Activated CD8-positive, alpha-beta memory T cell treated with anti-CD3 and anti-CD28 coated beads, Interleukin-2, amount 50 U/mL, for 48 hours (primary cell): ENCODE results near the gene MN1.

Experiments used
- DNase-seq: peaks from one replicate; pipeline ENCODE4 v3.0.0-alpha.2; 2020

MN1 gene

DNA sequence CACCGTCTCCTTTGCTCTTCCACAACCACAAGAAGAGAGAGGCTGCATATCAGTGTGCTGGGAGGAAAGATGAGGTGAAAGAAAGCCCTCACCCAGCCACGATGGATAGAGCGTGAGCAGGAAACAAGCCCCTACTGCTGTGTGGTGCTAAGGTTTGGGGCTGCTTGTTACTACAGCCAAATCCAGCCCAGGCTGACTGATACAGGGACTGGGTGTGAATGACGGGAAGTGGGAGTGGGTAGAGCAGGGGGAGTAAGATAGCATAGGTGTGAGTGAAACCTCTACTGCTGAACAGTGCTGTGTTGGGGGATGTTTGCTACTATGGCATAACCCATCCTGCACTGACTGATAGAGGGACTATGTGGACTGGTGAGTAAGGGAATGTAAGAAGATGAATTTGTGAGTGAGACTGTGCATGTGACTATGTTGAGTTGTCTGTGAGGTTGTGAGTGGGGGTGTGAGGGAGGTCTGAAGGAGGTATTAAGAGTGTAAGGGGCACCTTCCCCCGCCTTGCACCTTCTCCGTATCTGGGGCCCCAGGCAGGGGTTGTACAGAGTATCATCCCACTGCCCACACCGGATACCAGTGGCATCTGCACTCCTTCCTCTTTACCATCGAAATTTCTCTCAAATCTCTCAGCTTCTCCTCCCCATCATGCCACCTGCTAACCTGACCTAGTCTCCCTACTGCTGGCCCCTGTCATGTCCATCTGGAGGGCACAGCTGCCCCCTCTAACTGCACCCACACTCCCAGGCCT lies 91.5 kb downstream of the MN1 start:
- DNase-seq, result no peak

GRCh38 chr22:27706489-27706888 lies 95.1 kb downstream of the MN1 start:
- DNase-seq, result no peak

DNA sequence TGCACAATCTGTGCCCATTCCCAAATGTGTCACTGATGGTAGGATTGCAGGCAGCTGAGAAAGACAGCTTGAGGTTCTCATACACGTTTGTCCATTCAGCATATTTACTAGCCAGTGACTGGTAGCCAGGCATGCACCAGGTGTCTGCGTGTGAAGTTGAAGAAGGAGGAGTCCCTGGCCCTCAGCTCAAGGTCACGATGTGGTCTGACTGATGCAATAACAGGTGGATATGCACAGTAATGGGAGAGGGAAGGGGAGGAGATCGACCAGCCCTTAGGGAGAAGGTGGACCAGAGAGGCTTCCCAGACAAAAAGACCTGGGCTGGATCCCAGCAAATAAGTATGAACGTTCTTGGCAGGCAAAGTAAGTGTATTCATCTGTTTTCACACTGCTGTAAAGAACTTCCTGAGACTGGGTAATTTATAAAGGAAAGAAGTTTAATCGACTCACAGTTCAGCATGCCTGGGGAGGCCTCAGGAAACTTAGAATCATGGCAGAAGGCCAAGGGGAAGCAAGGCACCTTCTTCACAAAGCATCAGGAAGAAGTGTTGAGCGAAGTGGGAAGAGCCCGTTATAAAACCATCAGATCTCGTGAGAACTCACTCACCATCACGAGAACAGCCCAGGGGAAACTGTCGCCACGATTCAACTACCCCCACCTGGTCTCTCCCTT lies 96.0 kb downstream of the MN1 start:
- DNase-seq, result no peak

DNA sequence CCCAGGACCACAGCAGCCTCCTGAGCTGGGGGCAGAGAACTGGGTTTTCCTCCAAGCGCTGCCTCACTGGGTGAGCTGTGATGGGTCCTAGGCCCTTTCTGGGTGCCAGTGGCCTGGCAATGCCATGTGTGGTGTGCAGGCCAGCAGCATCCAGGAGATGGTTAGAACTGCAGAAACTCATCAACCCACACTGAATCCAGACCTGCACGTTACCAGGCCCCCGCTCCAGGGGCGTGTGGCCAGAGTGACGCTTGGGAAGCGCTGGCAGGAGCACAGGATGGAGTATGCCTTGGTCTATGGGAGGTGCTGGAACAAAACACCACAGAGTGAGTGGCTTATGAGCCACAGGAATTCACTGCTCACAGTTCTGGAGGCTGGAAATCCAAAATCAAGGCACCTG lies 97.0 kb downstream of the MN1 start:
- no peak for DNase-seq

GRCh38 chr22:27699383-27700019 lies 102.1 kb downstream of the MN1 start:
- no peak for DNase-seq

- DNase-seq, result no peak
Measured at GRCh38 chr22:27698813-27699212, 102.7 kb downstream of the MN1 start.
